Activated effector memory CD4-positive, alpha-beta T cell treated with Interleukin-2 at 50 U/mL for 16 hours (primary cell): ENCODE results near the gene TMTC4.

ENCODE experiments used
- DNase-seq: peaks from one replicate; pipeline ENCODE4 v3.0.0-alpha.2; 2020

The TMTC4 gene

GRCh38 chr13:100665403-100665802 lies 9.2 kb downstream of the TMTC4 start:
- DNase-seq = no peak

GRCh38 chr13:100664171-100664900 lies 10.3 kb downstream of the TMTC4 start:
- no peak for DNase-seq

- DNase-seq = no peak
Measured at GRCh38 chr13:100662468-100663211, 12.0 kb downstream of the TMTC4 start.

- DNase-seq = no peak
Measured at GRCh38 chr13:100660761-100661160, 13.8 kb downstream of the TMTC4 start.

- DNase-seq = no peak
Measured at GRCh38 chr13:100659578-100659977, 15.0 kb downstream of the TMTC4 start.

GRCh38 chr13:100658363-100658762 lies 16.2 kb downstream of the TMTC4 start:
- DNase-seq = no peak

- no peak for DNase-seq
Measured at GRCh38 chr13:100657881-100658315, 16.7 kb downstream of the TMTC4 start.

- no peak for DNase-seq
Measured at GRCh38 chr13:100652510-100652909, 22.1 kb downstream of the TMTC4 start.

GRCh38 chr13:100650326-100650725 lies 24.3 kb downstream of the TMTC4 start:
- DNase-seq = no peak

- no peak for DNase-seq
Measured at GRCh38 chr13:100648354-100648753, 26.2 kb downstream of the TMTC4 start.

GRCh38 chr13:100646871-100647270 lies 27.7 kb downstream of the TMTC4 start:
- no peak for DNase-seq

GRCh38 chr13:100646030-100646673 lies 28.4 kb downstream of the TMTC4 start:
- DNase-seq = no peak

GRCh38 chr13:100645382-100645781 lies 29.2 kb downstream of the TMTC4 start:
- DNase-seq = no peak

GRCh38 chr13:100644371-100644770 lies 30.2 kb downstream of the TMTC4 start:
- no peak for DNase-seq

- DNase-seq = no peak
Measured at GRCh38 chr13:100637796-100638195, 36.8 kb downstream of the TMTC4 start.

- no peak for DNase-seq
Measured at GRCh38 chr13:100637380-100637779, 37.2 kb downstream of the TMTC4 start.

GRCh38 chr13:100636441-100636840 lies 38.2 kb downstream of the TMTC4 start:
- DNase-seq = no peak

GRCh38 chr13:100636004-100636403 lies 38.6 kb downstream of the TMTC4 start:
- DNase-seq = no peak

GRCh38 chr13:100634696-100635095 lies 39.9 kb downstream of the TMTC4 start:
- no peak for DNase-seq

- DNase-seq = no peak
Measured at GRCh38 chr13:100633461-100633860, 41.1 kb downstream of the TMTC4 start.

GRCh38 chr13:100630555-100630954 lies 44.0 kb downstream of the TMTC4 start:
- no peak for DNase-seq

- no peak for DNase-seq
Measured at GRCh38 chr13:100627120-100627519, 47.5 kb downstream of the TMTC4 start.

- DNase-seq = no peak
Measured at GRCh38 chr13:100625447-100625846, 49.1 kb downstream of the TMTC4 start.

GRCh38 chr13:100620792-100621191 lies 53.8 kb downstream of the TMTC4 start:
- no peak for DNase-seq
